GM12878 (cell line): ENCODE data around the gene MACROD2. TPM values are rescaled to one million over a fixed set of nuclear protein-coding genes. Genes with fewer than 3 reads are reported as not detected.

Source experiments
- ATAC-seq: fragments of 200-7000 bp; cut with Tn5 transposase; 3 replicates; pipeline ENCODE4 v1.9.1; 2020; ENCODE audit warnings: mild to moderate bottlenecking, moderate library complexity
- BruUV-seq: library from RNA; stranded (reverse); fragments of 400-500 nt; replicated peaks from 2 replicates; lab custom pipeline; 2021; lab: Mats Ljungman, UMichigan
- CTCF ChIA-PET: fragments of 300-600 bp; sonication (Branson Sonifier 250); formaldehyde crosslinking; extraction: SDS; loops from one replicate; lab custom pipeline; 2021; ENCODE audit warnings: inconsistent platforms; lab: Yijun Ruan, JAX
- POLR2A ChIA-PET: fragments of 350-600 bp; formaldehyde crosslinking; extraction: SDS; loops from one replicate; lab custom pipeline; 2021; ENCODE audit warnings: inconsistent platforms; lab: Charles Lee
- RAD21 ChIA-PET: fragments of 300-600 bp; sonication (Branson Sonifier 250); formaldehyde crosslinking; loops from one replicate; lab custom pipeline; 2023; ENCODE audit warnings: antibody characterized with exemption; ENCODE audit not compliant: unreplicated experiment; lab: Charles Lee
- SMC1A ChIA-PET: fragments of 300-600 bp; sonication (Branson Sonifier 250); formaldehyde crosslinking; loops from one replicate; lab custom pipeline; 2023; ENCODE audit not compliant: unreplicated experiment, uncharacterized antibody; lab: Charles Lee
- DNase-seq: peaks from one replicate; pipeline ENCODE4 v3.0.0-alpha.2; 2011; ENCODE audit warnings: low read depth, low spot score
- FAIRE-seq: peaks from 3 replicates; lab custom pipeline; 2011; peaks lifted over from hg19 to GRCh38; lab: Jason Lieb, UNC
- H2AFZ ChIP-seq: 2 replicates; pipeline ENCODE4 v1.6.0; 2011; ENCODE audit warnings: low read depth, low read length, control low read depth; ENCODE audit not compliant: control insufficient read depth
- H3K27ac ChIP-seq: 2 replicates; pipeline ENCODE4 v1.5.1; 2011; ENCODE audit warnings: control low read depth; ENCODE audit not compliant: control insufficient read depth, insufficient read depth
- H3K27me3 ChIP-seq, 2 experiments: replicated peaks in 1 of 2; 2 replicates each; pipeline versions ENCODE4 v1.6.0 to v1.6.1; 2011; ENCODE audit warnings: low read length in 1 of 2; ENCODE audit not compliant: control insufficient read depth in 2 of 2, insufficient read depth in 2 of 2
- H3K36me3 ChIP-seq, 2 experiments: 2 replicates each; pipeline ENCODE4 v1.5.1; 2011; ENCODE audit warnings: low read length in 1 of 2; ENCODE audit not compliant: control insufficient read depth in 2 of 2, insufficient read depth in 2 of 2
- H3K4me1 ChIP-seq: 2 replicates; pipeline ENCODE4 v1.6.1; 2011; ENCODE audit warnings: mild to moderate bottlenecking, low read length, moderate library complexity, mixed read lengths; ENCODE audit not compliant: control insufficient read depth, insufficient read depth
- H3K4me2 ChIP-seq: 2 replicates; pipeline ENCODE4 v1.6.0; 2011; ENCODE audit warnings: control low read depth; ENCODE audit not compliant: control insufficient read depth, insufficient read depth
- H3K4me3 ChIP-seq: fragments of 200-600 bp; sonication (generic); 2 replicates; pipeline ENCODE4 v1.5.1; 2016
- H3K79me2 ChIP-seq: 2 replicates; pipeline ENCODE4 v1.6.0; 2011; ENCODE audit warnings: low read length; ENCODE audit not compliant: control insufficient read depth, insufficient read depth
- H3K9ac ChIP-seq: 2 replicates; pipeline ENCODE4 v1.8.0; 2011; ENCODE audit warnings: low read length, control low read depth, mixed read lengths; ENCODE audit not compliant: control insufficient read depth, insufficient read depth
- H3K9me3 ChIP-seq: replicated peaks from 3 replicates; pipeline ENCODE4 v1.5.1; 2011; ENCODE audit warnings: mild to moderate bottlenecking, low read length; ENCODE audit not compliant: control insufficient read depth, insufficient read depth
- H4K20me1 ChIP-seq: 2 replicates; pipeline ENCODE4 v1.6.0; 2011; ENCODE audit not compliant: control insufficient read depth, insufficient read depth
- BRCA1 ChIP-seq: IDR thresholded peaks from 2 replicates; pipeline ENCODE4 v1.6.1; 2011; ENCODE audit warnings: low read depth, low read length, improper control_type of control experiment
- CBFB ChIP-seq: IDR thresholded peaks from 2 replicates; pipeline ENCODE4 v1.6.1; 2016; ENCODE audit warnings: antibody characterized with exemption, low read depth
- ESRRA ChIP-seq: IDR thresholded peaks from 2 replicates; pipeline ENCODE4 v1.6.1; 2012; ENCODE audit warnings: mild to moderate bottlenecking, low read length, improper control_type of control experiment
- IKZF2 ChIP-seq, 2 experiments: fragments of 450-650 bp; IDR thresholded peaks; 2 replicates each; pipeline ENCODE4 v1.6.1; 2017; ENCODE audit warnings: mild to moderate bottlenecking in 2 of 2, moderate library complexity in 2 of 2
- IRF5 ChIP-seq: fragments of 450-650 bp; IDR thresholded peaks from 2 replicates; pipeline ENCODE4 v1.6.1; 2017; ENCODE audit warnings: borderline replicate concordance
- LARP7 ChIP-seq: fragments of 450-650 bp; IDR thresholded peaks from 2 replicates; pipeline ENCODE4 v1.6.1; 2017; ENCODE audit warnings: mild to moderate bottlenecking
- NFIC ChIP-seq: IDR thresholded peaks from 2 replicates; pipeline ENCODE4 v1.6.1; 2012; ENCODE audit warnings: low read depth, mild to moderate bottlenecking, inconsistent platforms, low read length, moderate library complexity
- NR2C2 ChIP-seq: IDR thresholded peaks from 2 replicates; pipeline ENCODE4 v1.6.1; 2011; ENCODE audit warnings: borderline replicate concordance, low read depth; ENCODE audit not compliant: control insufficient read depth, insufficient read length
- PAX8 ChIP-seq: fragments of 450-650 bp; IDR thresholded peaks from 2 replicates; pipeline ENCODE4 v1.6.1; 2017; ENCODE audit warnings: mild to moderate bottlenecking, moderate library complexity
- POLR2A ChIP-seq: IDR thresholded peaks from 2 replicates; pipeline ENCODE4 v1.6.1; 2011; ENCODE audit warnings: low read depth, mild to moderate bottlenecking, low read length
- PRDM15 ChIP-seq: fragments of 450-650 bp; formaldehyde crosslinking; IDR thresholded peaks from 2 replicates; pipeline ENCODE4 v1.4.0; 2020; ENCODE audit warnings: mild to moderate bottlenecking, moderate library complexity
- RBBP5 ChIP-seq: fragments of 200-600 bp; sonication (generic); conservative IDR thresholded peaks from 2 replicates; pipeline ENCODE4 v1.6.1; 2016
- SKIL ChIP-seq: fragments of 450-650 bp; IDR thresholded peaks from 2 replicates; pipeline ENCODE4 v1.6.1; 2017; ENCODE audit warnings: mild to moderate bottlenecking, low read depth, inconsistent platforms; ENCODE audit not compliant: poor library complexity, severe bottlenecking
- SMARCA5 ChIP-seq: fragments of 450-650 bp; IDR thresholded peaks from 2 replicates; pipeline ENCODE4 v1.6.1; 2017; ENCODE audit warnings: mild to moderate bottlenecking
- SREBF2 ChIP-seq: IDR thresholded peaks from 2 replicates; pipeline ENCODE4 v1.6.1; 2012; ENCODE audit warnings: mild to moderate bottlenecking, low read length
- SUPT20H ChIP-seq: IDR thresholded peaks from 2 replicates; pipeline ENCODE4 v1.6.1; 2011; ENCODE audit warnings: low read depth, mild to moderate bottlenecking, low read length, moderate library complexity, borderline replicate concordance; ENCODE audit not compliant: control insufficient read depth
- SUZ12 ChIP-seq: fragments of 200-600 bp; sonication (generic); IDR thresholded peaks from one replicate; pipeline ENCODE4 v1.6.1; 2018; ENCODE audit warnings: antibody characterized with exemption, mild to moderate bottlenecking; ENCODE audit not compliant: unreplicated experiment
- USF2 ChIP-seq: IDR thresholded peaks from 2 replicates; pipeline ENCODE4 v1.6.1; 2011; ENCODE audit warnings: low read depth, low read length, improper control_type of control experiment, borderline replicate concordance
- whole genome bisulfite sequencing: methylation state at CpG from one replicate; pipeline ENCODE4 v1.1.6; 2016; ENCODE audit warnings: low lambda C conversion rate; ENCODE audit not compliant: insufficient replicate concordance, insufficient coverage; ENCODE audit errors: missing lambda C conversion rate; 5-methylcytosine and 5-hydroxymethylcytosine counted together
- in situ Hi-C: fragments of 300-500 bp; cut with MboI; formaldehyde crosslinking; loops from 9 replicates; pipeline ENCODE4 v1.14.3; 2018; ENCODE audit warnings: mixed read lengths
- intact Hi-C: fragments of 100-400 bp; cut with micrococcal nuclease; formaldehyde crosslinking; loops from one replicate; pipeline ENCODE4 v1.14.2; 2022; ENCODE audit not compliant: unreplicated experiment
- polyA plus RNA-seq, 11 experiments: library from polyadenylated mRNA; depleted of rRNA in 4 of 11; unstranded in 6 of 11; stranded (reverse) in 5 of 11; fragments of >200 nt; fragmentation: Nextera tagmentation in 4 of 11; fragmentation: Illumina TruSeq in 1 of 11; extraction: Ambion mirVana in 4 of 11; extraction: Trizol in 1 of 11; gene quantifications; 1 replicate in 1 of 11; 2 replicates in 10 of 11; pipeline versions ENCODE4 v1.2.1 to v1.2.3, GENCODE V29; 2011 to 2016; ENCODE audit warnings: inconsistent platforms in 2 of 11, missing spikeins in 2 of 11, low read depth in 1 of 11
- total RNA-seq, 4 experiments: library from RNA; depleted of rRNA in 3 of 4; stranded (reverse); fragments of >200 nt in 3 of 4; fragmentation: Illumina TruSeq in 1 of 4; extraction: Trizol in 1 of 4; gene quantifications; 2 replicates each; pipeline versions ENCODE4 v1.2.1 to v1.2.3, GENCODE V29; 2013 to 2021

Gene MACROD2
- total and polyA plus RNA-seq, 10 of the 15 experiments (the other 5 are each of a cell fraction or from before 2014, with no cell fraction given) = 1.1 to 21.5 (median 2.2) TPM

- DNase-seq (no peak), ATAC-seq (no peak), FAIRE-seq (no peak)
- Histone ChIP-seq H3K27ac (no peak overlapping the region), H3K4me3 (no peak overlapping the region), H3K79me2 (no peaks in the 10 kb centered on the region), H4K20me1 (no peaks in the 10 kb centered on the region), H2AFZ (no peak overlapping the region), H3K27me3 (no peaks in the 10 kb centered on the region), H3K9me3 (no peaks in the 10 kb centered on the region; the same call in 2 of the 3 replicates), H3K4me1 (no peaks in the 10 kb centered on the region), H3K9ac (no peak overlapping the region), H3K4me2 (no peak overlapping the region), H3K36me3 (no peaks in the 10 kb centered on the region)
- in situ Hi-C loops (no loop called here), intact Hi-C loops (no loop called here)
- POLR2A ChIA-PET = no interaction called here
- CTCF ChIA-PET = interaction anchor here (0.9 kb wide), 1 partner anchor 11 kb away, joined by 3 read pairs; no protein-coding TSS in a partner anchor
- BruUV-seq = no TSS peak
- RAD21 ChIA-PET = no interaction called here
- SMC1A ChIA-PET = interaction anchor here (1.0 kb wide), 1 partner anchor 9 kb away, joined by 4 read pairs; no protein-coding TSS in a partner anchor
- WGBS = 18% methylated on average over 3 of the region's 3 CpGs
- TF ChIP-seq SMARCA5 (no peak), IRF5 (no peak), NR2C2 (no peak), PRDM15 (CRISPR knock-in tag) (no peak), SUPT20H (no peak), RBBP5 (no peak), SUZ12 (no peak), PAX8 (no peak), POLR2A (no peak), IKZF2 (IDR thresholded peaks at IDR 0.05) (no peak), SREBF2 (no peak), LARP7 (no peak), BRCA1 (no peak), NFIC (no peak), CBFB (no peak), SKIL (no peak), USF2 (no peak), ESRRA (no peak)
These were observed 1918.2 kb downstream of the MACROD2 start for GRCh38 chr20:15913391-15914025.
